NCI-H2171 (cell line): Measurements from ENCODE around the gene GPR176.

Experiments used
- DNase-seq: peaks from one replicate; lab custom pipeline; 2025; lab: John Stamatoyannopoulos, UW

GPR176 gene

DNA sequence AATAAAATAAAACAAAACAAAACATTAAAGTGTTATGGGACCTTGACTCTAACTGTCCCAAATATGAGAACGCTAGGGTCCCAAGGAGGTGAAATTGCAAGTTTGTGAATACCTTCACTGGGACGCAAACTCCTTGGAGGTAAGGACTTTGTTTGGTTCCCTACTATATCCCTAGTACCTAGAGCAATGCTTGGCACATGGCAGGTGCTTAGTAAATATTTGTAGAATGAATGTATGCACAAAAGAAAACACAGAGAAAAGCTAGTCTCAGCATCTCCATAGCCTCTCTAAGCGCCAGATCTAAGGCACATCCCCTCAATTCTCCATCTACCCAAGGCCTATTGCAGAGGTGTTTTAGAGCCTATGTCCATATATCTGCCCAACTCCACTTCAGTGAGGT is 30.5 kb downstream of the GPR176 start:
- DNase-seq, result no peak

DNA sequence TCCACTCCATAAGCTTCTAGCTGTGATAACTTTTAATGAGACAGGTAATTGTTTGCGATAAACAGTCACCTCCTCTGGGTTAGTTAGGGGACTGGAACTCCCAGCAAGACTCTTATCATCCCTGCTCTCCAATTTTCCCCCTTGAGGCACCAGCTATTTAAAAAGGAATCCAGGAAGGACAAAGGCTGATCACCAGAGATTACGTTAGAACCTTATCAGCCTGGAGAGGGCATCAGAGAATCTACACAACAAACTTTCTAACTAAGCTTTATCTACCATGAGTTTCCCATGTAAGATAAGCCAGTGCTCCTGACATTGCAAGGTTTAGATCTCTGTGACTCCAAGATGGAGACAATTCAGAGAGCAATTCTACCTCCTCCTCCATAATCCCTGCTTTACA is 31.3 kb downstream of the GPR176 start:
- no peak for DNase-seq

DNA sequence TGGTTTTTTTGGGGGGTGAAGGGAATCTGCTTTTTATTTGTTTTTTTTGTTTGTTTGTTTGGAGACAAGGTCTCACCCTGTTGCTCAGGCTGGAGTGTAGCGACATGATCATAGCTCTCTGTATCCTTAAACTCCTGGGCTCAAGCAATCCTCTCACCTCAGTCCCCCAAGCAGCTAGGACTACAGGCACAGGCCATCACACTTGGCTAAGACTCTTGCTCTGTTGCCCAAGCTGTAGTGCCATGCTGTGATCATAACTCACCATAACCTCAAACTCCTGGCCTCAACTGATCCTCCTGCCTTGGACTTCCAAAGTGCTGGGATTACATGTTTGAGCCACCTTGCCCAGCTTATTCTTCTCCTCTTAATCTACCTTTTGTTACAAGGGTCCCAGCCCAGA is 31.8 kb downstream of the GPR176 start:
- DNase-seq, result no peak

DNA sequence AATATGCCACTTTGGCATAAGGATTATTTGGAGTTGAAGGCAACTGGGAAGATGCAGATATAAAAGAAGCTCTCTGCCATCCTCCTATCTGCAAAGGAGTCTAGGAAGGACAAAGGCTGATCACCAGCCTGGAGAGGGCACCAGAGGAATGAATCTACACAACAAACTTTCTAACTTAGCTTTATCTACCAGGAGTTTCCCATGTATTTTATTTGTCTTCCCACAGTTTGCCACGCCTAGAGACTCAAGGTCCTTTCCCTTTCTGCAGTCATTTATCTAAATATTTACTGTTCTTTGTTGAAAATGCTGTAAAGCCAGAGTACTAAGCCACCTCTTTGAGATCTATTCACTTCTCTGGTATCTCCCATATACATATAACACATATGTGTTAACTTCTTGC is 32.2 kb downstream of the GPR176 start:
- DNase-seq, result no peak

DNA sequence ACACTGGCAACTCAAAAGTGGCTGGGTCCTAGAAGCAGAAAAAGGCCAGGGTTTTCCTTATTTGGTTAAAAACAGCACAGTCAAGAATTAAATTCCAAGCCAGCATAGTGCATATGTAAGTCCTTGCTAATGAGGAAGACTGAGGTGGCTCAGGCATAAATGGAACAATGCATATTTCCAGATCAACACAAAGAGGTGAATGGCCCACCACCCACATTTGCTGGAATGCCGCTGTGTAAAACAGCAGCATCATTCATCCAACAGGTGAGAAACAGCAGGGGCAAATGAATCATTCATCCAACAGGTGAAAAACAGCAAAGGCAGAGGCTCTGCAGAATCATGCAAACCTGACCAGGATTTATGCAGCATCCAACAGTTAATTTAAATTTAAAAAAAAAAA is 32.9 kb downstream of the GPR176 start:
- DNase-seq, result no peak

DNA sequence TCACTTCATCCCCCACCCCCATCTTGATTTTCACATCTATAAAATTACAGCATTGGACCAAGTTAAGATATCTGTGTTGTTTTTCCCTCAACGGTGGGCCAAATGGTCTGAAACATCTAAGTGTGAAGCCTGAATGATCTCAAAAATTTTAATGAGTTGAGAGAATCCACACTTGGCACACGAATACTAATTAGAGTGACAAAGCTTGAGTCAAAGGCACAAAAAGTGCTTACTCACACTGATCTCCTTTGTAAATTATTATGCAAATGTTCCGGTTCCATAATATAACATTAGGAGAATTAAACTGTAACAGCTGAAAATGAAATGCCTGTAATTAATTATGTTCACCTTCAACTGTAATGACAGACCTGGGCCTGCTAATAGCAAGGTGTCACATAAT is 33.6 kb downstream of the GPR176 start:
- no peak for DNase-seq

DNA sequence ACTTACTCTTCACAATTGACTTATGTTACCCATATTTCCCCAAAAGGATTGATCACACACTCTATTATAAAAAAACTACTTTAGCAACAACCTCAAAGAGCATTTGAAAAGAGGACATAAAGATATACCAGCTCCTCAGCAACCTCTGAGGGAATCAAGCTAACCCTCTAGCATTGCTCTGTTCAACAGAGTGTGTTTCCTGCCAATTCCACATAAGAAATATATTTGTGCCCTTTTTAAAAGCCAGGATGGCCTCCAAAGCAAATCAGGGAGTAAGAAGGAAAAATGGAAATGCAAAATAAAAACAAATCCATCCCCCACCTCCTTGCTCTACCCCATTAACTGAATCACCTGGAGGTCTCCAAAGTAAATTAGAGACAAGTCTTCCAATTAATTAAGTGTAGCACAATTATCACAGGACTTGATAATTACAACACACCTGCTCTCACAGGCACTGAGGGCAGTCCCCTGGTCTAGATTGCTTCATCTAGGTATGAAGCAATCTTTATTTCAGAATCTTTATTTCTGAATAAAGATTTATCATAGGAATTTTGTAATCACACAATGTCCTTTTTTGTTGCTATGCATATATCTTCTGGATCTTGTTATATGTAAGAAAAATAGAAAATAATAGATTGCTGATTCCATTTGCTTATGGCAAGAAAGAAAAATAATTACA is 34.8 kb downstream of the GPR176 start:
- no peak for DNase-seq

DNA sequence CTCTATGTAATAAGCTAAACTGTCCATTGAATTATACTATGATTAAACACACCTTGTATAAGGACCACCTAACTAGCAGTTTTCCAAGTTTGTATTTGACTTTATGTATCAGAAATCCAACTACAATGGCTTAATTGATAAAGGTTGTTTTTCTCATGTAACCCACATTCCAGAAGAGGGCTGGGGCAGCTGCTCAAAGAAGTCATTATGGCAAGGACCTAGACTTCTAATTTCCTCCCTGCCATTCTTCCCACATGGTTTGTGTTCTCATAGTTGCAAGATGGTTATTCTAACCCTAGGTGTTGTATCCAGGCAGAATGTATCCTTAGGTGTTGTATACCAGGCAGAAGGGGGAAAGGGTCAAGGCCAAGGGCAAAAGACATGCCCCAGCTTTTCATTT is 35.7 kb downstream of the GPR176 start:
- DNase-seq, result no peak

DNA sequence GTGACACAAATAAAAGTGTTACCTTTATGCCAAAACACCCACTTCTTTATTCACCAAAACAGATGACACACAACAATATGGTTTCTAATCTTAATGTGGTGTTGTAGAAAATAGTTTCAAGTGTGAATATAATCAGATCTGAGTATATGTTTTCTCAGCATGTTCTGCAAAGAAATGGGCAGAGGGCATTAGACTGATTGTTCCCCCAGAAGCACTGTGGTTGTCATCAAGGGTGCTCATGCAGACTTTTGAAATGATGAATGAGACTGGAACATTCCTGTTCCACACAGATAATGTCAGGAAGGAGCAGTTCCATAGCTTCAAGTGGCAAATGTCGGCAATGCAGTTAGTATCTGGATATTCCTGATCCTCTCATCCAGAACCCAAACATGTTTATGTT is 37.5 kb downstream of the GPR176 start:
- no peak for DNase-seq

DNA sequence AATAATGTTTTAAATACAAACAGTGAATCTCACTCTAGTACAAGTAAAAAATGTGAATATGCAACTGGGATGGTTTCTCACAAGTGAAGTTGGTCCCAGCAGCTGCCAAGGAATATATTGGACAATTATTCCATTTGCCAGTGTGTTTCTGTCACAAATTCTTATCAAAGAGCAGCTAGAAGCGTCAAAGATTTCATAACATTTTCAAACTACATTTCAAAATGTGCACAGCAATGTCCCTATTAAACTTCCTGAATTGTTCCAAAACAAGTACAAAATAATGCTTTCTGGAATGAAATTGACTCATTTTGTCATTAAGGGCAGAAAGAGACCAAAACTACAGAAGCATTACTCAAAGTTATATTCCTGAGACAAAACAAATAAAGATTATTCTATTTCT is 38.3 kb downstream of the GPR176 start:
- DNase-seq, result no peak

DNA sequence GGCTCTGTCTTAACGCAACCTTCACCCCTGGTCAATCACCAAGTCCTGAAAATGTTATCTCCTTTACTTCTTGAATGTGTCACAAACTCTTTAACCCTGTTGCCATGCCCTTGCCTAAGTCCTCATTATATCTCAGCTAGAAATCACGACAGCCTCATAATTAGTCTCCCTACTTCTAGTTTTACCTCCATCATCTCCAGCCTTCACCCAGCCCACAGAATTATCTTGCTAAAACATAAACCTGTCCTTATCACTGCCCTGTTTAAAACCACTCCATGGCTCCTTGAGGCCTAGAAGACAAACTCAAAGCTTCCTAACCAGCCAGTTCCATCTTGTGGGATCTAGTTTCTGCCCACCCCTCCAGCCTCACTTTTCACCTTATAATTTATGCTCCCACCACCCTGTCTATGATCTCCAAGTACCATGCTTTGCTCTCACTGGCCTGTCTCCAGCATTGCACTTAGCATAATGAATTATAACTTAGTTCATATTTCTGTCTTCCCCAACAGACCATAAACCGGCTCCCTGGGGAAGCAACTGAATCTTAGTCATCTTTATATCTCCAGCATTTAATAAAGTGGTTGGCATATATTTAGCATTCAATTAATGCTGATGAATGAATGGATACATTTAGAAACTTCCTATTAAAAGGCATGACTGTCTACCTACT is 39.2 kb downstream of the GPR176 start:
- DNase-seq, result peak; percentile 13

DNA sequence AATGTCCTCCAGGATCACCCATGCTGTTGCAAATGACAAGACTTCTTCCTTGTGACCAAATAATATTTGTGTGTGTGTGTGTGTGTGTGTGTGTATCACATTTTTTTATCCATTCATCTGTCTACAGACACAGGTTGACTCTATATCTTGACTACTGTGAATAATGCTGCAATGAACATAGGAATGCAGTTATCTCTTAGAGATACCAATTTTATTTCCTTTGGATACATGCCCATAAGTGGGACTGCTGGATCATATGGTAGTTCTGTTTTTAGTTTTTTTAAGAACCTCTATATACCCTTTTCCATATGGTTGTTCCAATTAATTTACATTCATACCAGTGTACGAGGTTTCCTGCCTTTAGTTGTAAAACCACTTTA is 41.7 kb downstream of the GPR176 start:
- no peak for DNase-seq

DNA sequence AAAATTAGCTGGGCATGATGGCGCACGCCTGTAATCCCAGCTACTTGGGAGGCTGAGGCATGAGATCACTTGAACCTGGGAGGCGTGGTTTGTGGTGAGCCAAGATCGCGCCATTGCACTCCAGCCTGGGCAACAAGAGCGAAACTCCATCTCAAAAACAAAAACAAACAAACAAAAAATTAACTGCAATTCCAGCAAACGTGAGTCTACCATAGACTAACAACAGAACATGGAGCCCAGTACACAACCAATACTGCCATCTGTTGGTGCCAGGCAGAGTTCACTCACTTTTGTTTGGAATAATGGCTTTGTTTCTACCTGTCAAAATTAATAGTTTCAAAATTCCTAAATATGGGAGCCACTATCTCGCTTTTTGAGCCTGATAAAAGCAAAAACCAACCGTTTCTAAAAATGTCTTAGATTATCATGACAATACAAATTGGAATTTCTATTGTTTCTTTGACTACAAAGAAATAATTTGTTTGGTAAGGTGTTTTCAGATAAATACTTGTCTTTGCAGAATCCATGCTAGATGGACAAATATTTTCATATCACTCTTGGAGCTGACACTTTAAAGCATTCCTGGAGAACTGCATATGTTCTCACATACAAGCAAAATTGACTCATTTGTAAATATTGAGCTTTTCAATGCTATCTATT is 45.0 kb downstream of the GPR176 start:
- DNase-seq, result peak; percentile 34

DNA sequence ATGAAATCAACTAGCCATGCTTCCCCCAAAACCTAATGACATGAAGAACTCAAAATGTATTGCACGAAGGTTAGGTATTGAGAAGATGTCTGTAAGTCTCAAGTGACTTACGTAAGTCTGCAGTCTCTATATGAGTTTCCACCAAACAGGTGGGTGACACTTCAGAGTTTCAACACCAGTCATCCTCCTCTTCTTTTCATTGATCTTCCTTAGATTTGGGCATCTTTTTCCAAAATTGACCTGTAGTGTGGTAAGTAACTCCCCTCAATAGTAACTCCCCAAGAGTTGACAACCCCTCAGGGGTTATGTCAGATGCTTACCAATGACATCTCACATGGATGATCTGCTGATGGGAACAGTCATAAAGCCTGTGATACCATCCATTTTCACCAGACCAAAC is 46.1 kb downstream of the GPR176 start:
- no peak for DNase-seq

DNA sequence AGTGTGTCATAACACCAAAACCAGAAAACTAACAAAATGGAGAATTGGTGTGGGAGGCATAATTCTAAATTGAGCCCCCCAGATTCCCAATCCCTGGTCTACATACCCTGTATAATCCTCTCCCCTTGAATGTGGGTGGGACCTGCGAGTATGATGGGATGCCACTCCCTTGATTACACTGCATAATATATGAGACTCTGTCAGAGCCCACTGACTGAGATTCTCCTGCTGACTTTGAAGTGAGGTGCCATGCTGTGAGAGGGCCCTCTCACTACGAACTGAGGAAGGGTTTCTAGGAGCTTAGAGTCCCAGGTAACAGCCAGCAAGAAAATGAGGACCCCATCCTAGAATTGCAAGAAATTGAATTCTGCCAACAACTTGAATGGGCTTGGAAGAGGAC is 49.5 kb downstream of the GPR176 start:
- no peak for DNase-seq

DNA sequence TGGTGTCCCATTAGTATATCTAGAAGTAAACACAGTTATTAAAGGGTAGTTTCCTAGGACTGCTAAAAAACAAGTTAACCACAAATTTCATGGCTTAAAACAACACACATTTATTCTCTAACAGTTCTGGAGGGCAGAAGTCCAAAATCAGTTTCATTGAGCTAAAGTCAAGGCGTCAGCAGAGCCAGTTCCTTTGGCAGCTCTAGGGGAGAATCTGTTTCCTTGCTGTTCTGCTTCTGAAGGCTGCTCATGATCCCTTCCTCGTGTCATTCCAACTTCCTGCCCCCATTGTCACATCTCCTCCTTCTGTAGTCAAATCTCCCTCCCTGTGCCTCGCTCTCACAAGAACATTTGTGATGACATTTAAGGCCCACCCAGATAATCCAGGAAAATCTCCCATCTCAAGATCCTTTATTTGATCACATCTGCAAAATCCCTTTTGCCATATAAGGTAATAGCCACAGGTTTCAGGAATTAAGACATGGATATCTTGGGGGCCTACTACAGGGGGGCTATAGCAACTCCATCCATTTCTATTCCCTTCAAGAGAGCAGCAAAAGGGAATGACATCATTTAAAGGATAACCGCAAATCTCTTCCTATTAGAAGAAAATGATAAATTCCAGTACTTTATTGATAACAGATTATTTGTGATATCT is 50.1 kb downstream of the GPR176 start:
- no peak for DNase-seq

DNA sequence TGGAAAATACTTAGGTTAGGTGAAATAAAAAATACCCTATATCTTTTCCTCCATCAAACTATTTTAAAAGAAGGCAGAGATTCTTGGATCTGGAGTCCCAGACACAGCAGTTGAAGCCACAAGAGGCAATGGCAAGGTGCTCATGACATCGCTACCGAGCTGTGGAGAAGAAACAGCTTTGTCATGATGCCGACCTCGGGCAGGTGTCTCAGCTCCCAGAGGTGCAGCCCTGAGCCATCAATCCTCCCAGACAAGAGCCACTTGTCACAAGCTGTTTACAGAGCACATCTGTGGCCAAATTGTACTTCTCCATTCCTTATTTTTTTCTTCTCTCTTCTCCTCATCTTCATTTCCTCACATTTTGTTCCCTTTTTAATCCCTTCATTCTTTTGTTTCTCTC is 50.8 kb downstream of the GPR176 start:
- peak; percentile 80 for DNase-seq

DNA sequence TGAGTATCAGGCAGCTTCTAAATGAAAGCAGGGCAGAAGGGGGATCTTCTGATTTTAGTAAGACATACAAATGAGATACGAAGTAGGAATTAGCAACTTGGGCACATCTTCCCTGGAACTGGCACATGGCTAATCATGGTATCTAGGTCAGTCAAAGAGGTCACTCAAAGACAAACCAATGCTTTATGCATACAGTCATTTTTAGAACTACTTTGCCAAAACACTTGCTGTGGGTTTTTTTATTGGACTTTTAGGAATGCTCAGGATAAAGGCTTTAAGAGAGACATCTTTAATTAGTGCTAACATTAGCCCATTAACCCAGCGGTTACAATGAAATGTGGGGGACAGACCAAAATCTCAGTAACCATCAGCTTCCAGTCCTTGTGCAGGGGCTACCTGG is 51.7 kb downstream of the GPR176 start:
- DNase-seq, result no peak

DNA sequence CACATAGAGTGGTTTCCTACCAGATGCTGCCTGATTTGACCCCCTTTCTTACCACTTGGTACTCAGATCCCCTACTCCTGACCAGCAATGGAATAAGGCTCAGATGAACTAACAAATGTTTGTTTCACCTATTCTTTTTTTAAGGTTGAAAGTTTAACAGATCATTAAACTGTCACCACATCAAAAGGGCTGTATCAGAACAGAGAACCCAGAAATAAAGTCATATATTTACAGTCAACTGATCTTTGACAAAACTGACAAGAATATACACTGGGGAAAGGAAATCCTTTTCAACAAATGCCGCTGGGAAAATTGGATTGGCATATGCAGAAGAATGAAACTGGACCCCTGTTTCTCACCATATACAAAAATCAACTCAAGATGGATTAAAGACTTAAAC is 56.0 kb downstream of the GPR176 start:
- DNase-seq, result no peak

DNA sequence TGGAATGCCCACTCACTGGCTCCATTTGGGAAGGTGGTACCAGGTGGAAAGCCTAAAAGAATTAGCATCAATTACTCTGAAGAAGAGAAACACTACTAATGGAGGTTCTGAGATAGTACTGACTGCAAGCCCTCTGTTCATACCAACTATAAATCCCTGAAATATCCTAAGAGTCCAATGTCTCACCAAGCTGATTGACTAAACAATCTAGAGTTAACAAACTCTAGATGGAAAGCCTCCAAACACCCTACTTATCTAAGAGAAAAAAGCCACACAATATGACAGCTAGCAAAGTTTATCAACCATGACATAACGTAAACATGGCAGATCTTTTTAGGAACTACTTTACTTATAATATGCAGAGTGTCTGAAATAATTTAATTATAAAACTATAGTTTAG is 59.2 kb downstream of the GPR176 start:
- no peak for DNase-seq

DNA sequence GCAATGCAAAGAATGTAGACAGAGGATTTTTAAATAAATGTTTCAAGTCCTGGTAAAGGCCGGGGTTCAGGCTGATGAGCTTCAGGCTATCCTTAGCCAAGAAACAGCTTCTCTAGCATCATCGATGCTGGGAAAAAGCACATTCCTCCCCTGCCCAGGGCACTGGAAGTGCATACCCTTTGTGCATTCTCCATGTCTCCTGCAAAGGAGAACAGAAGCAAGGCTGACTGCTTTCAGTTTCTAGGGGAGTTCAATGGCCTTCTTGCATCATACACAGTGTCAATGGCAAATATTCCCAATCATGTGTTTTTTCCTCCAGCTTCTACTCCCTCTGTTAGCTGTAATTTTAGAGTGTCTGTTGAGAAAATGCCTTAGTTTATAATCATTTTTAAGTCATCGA is 59.9 kb downstream of the GPR176 start:
- no peak for DNase-seq

DNA sequence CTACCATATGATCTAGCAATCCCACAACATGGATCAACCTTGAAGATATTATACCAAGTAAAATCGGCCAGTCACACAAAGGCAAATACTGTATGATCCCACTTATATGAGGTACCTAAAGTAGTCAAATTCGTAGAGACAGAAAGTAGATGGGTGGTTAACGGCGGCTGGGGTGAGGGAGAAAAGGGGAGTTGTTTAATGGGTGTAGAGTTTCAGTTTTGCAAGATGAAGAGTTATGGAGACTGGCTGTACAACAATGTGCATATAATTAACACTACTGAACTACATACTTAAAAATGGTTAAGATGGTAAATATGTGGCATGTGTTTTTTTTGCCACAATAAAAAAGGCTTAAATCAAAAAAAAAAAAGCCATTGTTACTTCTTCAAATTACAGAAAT is 60.4 kb downstream of the GPR176 start:
- no peak for DNase-seq

DNA sequence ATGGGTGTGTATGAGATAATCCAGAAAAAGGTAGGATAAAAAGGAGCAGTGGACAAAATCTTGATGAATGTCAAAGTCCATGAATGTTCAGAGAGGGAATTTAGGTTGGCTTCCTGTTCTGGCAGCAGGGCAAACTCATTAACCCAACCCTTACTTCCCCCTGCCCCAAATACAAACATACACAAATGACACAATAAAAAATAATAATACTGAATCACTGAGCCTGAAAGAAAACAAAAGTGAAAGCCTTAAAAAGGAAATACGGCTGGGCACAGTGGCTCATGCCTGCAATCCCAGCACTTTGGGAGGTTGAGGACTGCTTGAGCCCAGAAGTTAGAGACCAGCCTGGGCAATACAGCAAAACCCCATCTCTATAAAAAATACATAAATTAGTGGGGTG is 62.9 kb downstream of the GPR176 start:
- no peak for DNase-seq
